GM12878 (cell line): ENCODE results near the gene CASP10. TPM values are rescaled to one million over a fixed set of nuclear protein-coding genes. Genes with fewer than 3 reads are reported as not detected.

Experiments
- ATAC-seq: fragments of 200-7000 bp; cut with Tn5 transposase; 3 replicates; pipeline ENCODE4 v1.9.1; 2020; ENCODE audit warnings: mild to moderate bottlenecking, moderate library complexity
- BruUV-seq: library from RNA; stranded (reverse); fragments of 400-500 nt; replicated peaks from 2 replicates; lab custom pipeline; 2021; lab: Mats Ljungman, UMichigan
- CTCF ChIA-PET: fragments of 300-600 bp; sonication (Branson Sonifier 250); formaldehyde crosslinking; extraction: SDS; loops from one replicate; lab custom pipeline; 2021; ENCODE audit warnings: inconsistent platforms; lab: Yijun Ruan, JAX
- POLR2A ChIA-PET: fragments of 350-600 bp; formaldehyde crosslinking; extraction: SDS; loops from one replicate; lab custom pipeline; 2021; ENCODE audit warnings: inconsistent platforms; lab: Charles Lee
- RAD21 ChIA-PET: fragments of 300-600 bp; sonication (Branson Sonifier 250); formaldehyde crosslinking; loops from one replicate; lab custom pipeline; 2023; ENCODE audit warnings: antibody characterized with exemption; ENCODE audit not compliant: unreplicated experiment; lab: Charles Lee
- SMC1A ChIA-PET: fragments of 300-600 bp; sonication (Branson Sonifier 250); formaldehyde crosslinking; loops from one replicate; lab custom pipeline; 2023; ENCODE audit not compliant: unreplicated experiment, uncharacterized antibody; lab: Charles Lee
- DNase-seq: peaks from one replicate; pipeline ENCODE4 v3.0.0-alpha.2; 2011; ENCODE audit warnings: low read depth, low spot score
- FAIRE-seq: peaks from 3 replicates; lab custom pipeline; 2011; peaks lifted over from hg19 to GRCh38; lab: Jason Lieb, UNC
- H2AFZ ChIP-seq: 2 replicates; pipeline ENCODE4 v1.6.0; 2011; ENCODE audit warnings: low read depth, low read length, control low read depth; ENCODE audit not compliant: control insufficient read depth
- H3K27ac ChIP-seq: 2 replicates; pipeline ENCODE4 v1.5.1; 2011; ENCODE audit warnings: control low read depth; ENCODE audit not compliant: control insufficient read depth, insufficient read depth
- H3K27me3 ChIP-seq, 2 experiments: replicated peaks in 1 of 2; 2 replicates each; pipeline versions ENCODE4 v1.6.0 to v1.6.1; 2011; ENCODE audit warnings: low read length in 1 of 2; ENCODE audit not compliant: control insufficient read depth in 2 of 2, insufficient read depth in 2 of 2
- H3K36me3 ChIP-seq, 2 experiments: 2 replicates each; pipeline ENCODE4 v1.5.1; 2011; ENCODE audit warnings: low read length in 1 of 2; ENCODE audit not compliant: control insufficient read depth in 2 of 2, insufficient read depth in 2 of 2
- H3K4me1 ChIP-seq: 2 replicates; pipeline ENCODE4 v1.6.1; 2011; ENCODE audit warnings: mild to moderate bottlenecking, low read length, moderate library complexity, mixed read lengths; ENCODE audit not compliant: control insufficient read depth, insufficient read depth
- H3K4me2 ChIP-seq: 2 replicates; pipeline ENCODE4 v1.6.0; 2011; ENCODE audit warnings: control low read depth; ENCODE audit not compliant: control insufficient read depth, insufficient read depth
- H3K4me3 ChIP-seq: fragments of 200-600 bp; sonication (generic); 2 replicates; pipeline ENCODE4 v1.5.1; 2016
- H3K79me2 ChIP-seq: 2 replicates; pipeline ENCODE4 v1.6.0; 2011; ENCODE audit warnings: low read length; ENCODE audit not compliant: control insufficient read depth, insufficient read depth
- H3K9ac ChIP-seq: 2 replicates; pipeline ENCODE4 v1.8.0; 2011; ENCODE audit warnings: low read length, control low read depth, mixed read lengths; ENCODE audit not compliant: control insufficient read depth, insufficient read depth
- H3K9me3 ChIP-seq: replicated peaks from 3 replicates; pipeline ENCODE4 v1.5.1; 2011; ENCODE audit warnings: mild to moderate bottlenecking, low read length; ENCODE audit not compliant: control insufficient read depth, insufficient read depth
- H4K20me1 ChIP-seq: 2 replicates; pipeline ENCODE4 v1.6.0; 2011; ENCODE audit not compliant: control insufficient read depth, insufficient read depth
- BCL11A ChIP-seq: IDR thresholded peaks from 2 replicates; pipeline ENCODE4 v1.6.1; 2011; ENCODE audit warnings: low read depth, low read length
- BHLHE40 ChIP-seq, 2 experiments: fragments of 450-650 bp in 1 of 2; IDR thresholded peaks; 2 replicates each; pipeline ENCODE4 v1.6.1; 2011 to 2017; ENCODE audit warnings: low read depth in 2 of 2, borderline replicate concordance in 1 of 2, improper control_type of control experiment in 1 of 2, low read length in 1 of 2, mild to moderate bottlenecking in 1 of 2
- CBX3 ChIP-seq: fragments of 200-600 bp; sonication (generic); IDR thresholded peaks from 2 replicates; pipeline ENCODE4 v1.6.1; 2016; ENCODE audit warnings: low read depth, borderline replicate concordance
- EGR1 ChIP-seq, 2 experiments: IDR thresholded peaks; 1 replicate in 1 of 2; 2 replicates in 1 of 2; pipeline ENCODE4 v1.6.1; 2011 to 2012; ENCODE audit warnings: low read depth in 2 of 2, low read length in 2 of 2, borderline replicate concordance in 1 of 2, mild to moderate bottlenecking in 1 of 2, moderate library complexity in 1 of 2
- ETV6 ChIP-seq, 2 experiments: fragments of 450-650 bp in 1 of 2; IDR thresholded peaks in 1 of 2; conservative IDR thresholded peaks in 1 of 2; 2 replicates each; pipeline ENCODE4 v1.6.1; 2014; ENCODE audit warnings: antibody characterized with exemption in 1 of 2, borderline replicate concordance in 1 of 2, low read depth in 1 of 2, mild to moderate bottlenecking in 1 of 2, moderate library complexity in 1 of 2
- FOXM1 ChIP-seq: IDR thresholded peaks from 2 replicates; pipeline ENCODE4 v1.6.1; 2012; ENCODE audit warnings: low read depth, mild to moderate bottlenecking, inconsistent platforms, low read length, moderate library complexity
- POU2F2 ChIP-seq: IDR thresholded peaks from 3 replicates; pipeline ENCODE4 v1.6.1; 2011; ENCODE audit warnings: low read depth, mild to moderate bottlenecking, low read length, borderline replicate concordance
- RELB ChIP-seq: fragments of 450-650 bp; IDR thresholded peaks from 2 replicates; pipeline ENCODE4 v1.6.1; 2017; ENCODE audit warnings: low read depth, mild to moderate bottlenecking, moderate library complexity
- RUNX3 ChIP-seq: IDR thresholded peaks from 2 replicates; pipeline ENCODE4 v1.6.1; 2012; ENCODE audit warnings: low read length, inconsistent platforms
- SREBF1 ChIP-seq: IDR thresholded peaks from 2 replicates; pipeline ENCODE4 v1.6.1; 2012; ENCODE audit warnings: mild to moderate bottlenecking, low read length
- WGBS: methylation state at CpG from one replicate; pipeline ENCODE4 v1.1.6; 2016; ENCODE audit warnings: low lambda C conversion rate; ENCODE audit not compliant: insufficient replicate concordance, insufficient coverage; ENCODE audit errors: missing lambda C conversion rate; 5-methylcytosine and 5-hydroxymethylcytosine counted together
- in situ Hi-C: fragments of 300-500 bp; cut with MboI; formaldehyde crosslinking; loops from 9 replicates; pipeline ENCODE4 v1.14.3; 2018; ENCODE audit warnings: mixed read lengths
- intact Hi-C: fragments of 100-400 bp; cut with micrococcal nuclease; formaldehyde crosslinking; loops from one replicate; pipeline ENCODE4 v1.14.2; 2022; ENCODE audit not compliant: unreplicated experiment
- polyA plus RNA-seq, 11 experiments: library from polyadenylated mRNA; depleted of rRNA in 4 of 11; unstranded in 6 of 11; stranded (reverse) in 5 of 11; fragments of >200 nt; fragmentation: Nextera tagmentation in 4 of 11; fragmentation: Illumina TruSeq in 1 of 11; extraction: Ambion mirVana in 4 of 11; extraction: Trizol in 1 of 11; gene quantifications; 1 replicate in 1 of 11; 2 replicates in 10 of 11; pipeline versions ENCODE4 v1.2.1 to v1.2.3, GENCODE V29; 2011 to 2016; ENCODE audit warnings: inconsistent platforms in 2 of 11, missing spikeins in 2 of 11, low read depth in 1 of 11
- total RNA-seq, 4 experiments: library from RNA; depleted of rRNA in 3 of 4; stranded (reverse); fragments of >200 nt in 3 of 4; fragmentation: Illumina TruSeq in 1 of 4; extraction: Trizol in 1 of 4; gene quantifications; 2 replicates each; pipeline versions ENCODE4 v1.2.1 to v1.2.3, GENCODE V29; 2013 to 2021

Gene CASP10
- total and polyA plus RNA-seq, 10 of the 15 experiments (the other 5 are each of a cell fraction or from before 2014, with no cell fraction given) = 7.2 to 14.1 (median 10.8) TPM

GRCh38 chr2:201266629-201267028, 83.7 kb downstream of the CASP10 start:
- RAD21 ChIA-PET = interaction anchor here (0.8 to 4.6 kb wide), 6 partner anchors 11 to 148 kb away, joined by 3 to 41 read pairs (median 4); partner anchors contain the start of gene CASP10
- FAIRE-seq = no peak
- in situ Hi-C loops = no loop called here

More at GRCh38 chr2:201266629-201267028, 83.7 kb downstream of the CASP10 start:
- Histone ChIP-seq H3K4me3 (no peak overlapping the region), H3K9ac (no peak overlapping the region), H3K27ac (no peak overlapping the region), H3K4me1 (0 out of 2 replicates have a peak, but pooled peaks cover under 1% of the 10 kb centered on the region), H4K20me1 (no peaks in the 10 kb centered on the region), H3K4me2 (no peak overlapping the region), H3K9me3 (no peaks in the 10 kb centered on the region), H3K36me3 (peaks cover 2 to 4% of the 10 kb centered on the region in 2 experiments; a peak in 3 of 4 replicates), H3K79me2 (peaks cover under 1% of the 10 kb centered on the region; the same call in 1 of the 2 replicates), H3K27me3 (no peaks in the 10 kb centered on the region), H2AFZ (no peak overlapping the region)
- ChIA-PET CTCF (interaction anchor here (1.2 to 2.1 kb wide), 4 partner anchors 10 to 34 kb away, joined by 3 to 16 read pairs (median 4); no protein-coding TSS in a partner anchor), POLR2A (interaction anchor here (1.1 to 2.0 kb wide), 2 partner anchors 11 to 12 kb away, joined by 5 to 6 read pairs; no protein-coding TSS in a partner anchor), SMC1A (interaction anchor here (1.2 to 1.8 kb wide), 5 partner anchors 12 to 97 kb away, joined by 3 to 4 read pairs (median 4); no protein-coding TSS in a partner anchor)
- intact Hi-C loops = loop anchor here (10.0 kb wide), 1 partner anchor 378 kb away; the partner anchor contains the start of gene TMEM237
- 90% methylated on average over 2 of the region's 2 CpGs for WGBS
- DNase-seq (no peak), ATAC-seq (peak; percentile 73)
- BruUV-seq = no TSS peak
- no peak for TF ChIP-seq SREBF1
- TF ChIP-seq FOXM1 = no peak
- TF ChIP-seq ETV6 (conservative IDR thresholded peaks at IDR 0.05 in 1 of 2, IDR thresholded peaks at IDR 0.05 in 1 of 2; ENCODE audit: borderline replicate concordance in 1 of 2, low read depth in 1 of 2) = no peak
- peak; percentile 22; the same call in 1 of the 2 replicates for TF ChIP-seq RUNX3
- TF ChIP-seq BHLHE40 (IDR thresholded peaks at IDR 0.05; ENCODE audit: borderline replicate concordance in 1 of 2, low read depth in 2 of 2, low read length in 1 of 2) = no peak
- TF ChIP-seq POU2F2 = no peak
- no peak for TF ChIP-seq CBX3
- TF ChIP-seq RELB = 0 out of 2 replicates have a peak, but pooled peaks have one; percentile 22
- no peak for TF ChIP-seq EGR1 (IDR thresholded peaks at IDR 0.05; ENCODE audit: borderline replicate concordance in 1 of 2, low read depth in 2 of 2, low read length in 2 of 2)
- TF ChIP-seq BCL11A = no peak
